AML-193 (cell line): ENCODE data around the gene MYH14.
"Not testable (repeated sequence)": the region's sequence is repeated elsewhere in the genome, so short reads cannot be mapped to it uniquely, and the experiment has no call there.

Experiments used
- DNase-seq, 2 experiments: peaks; one replicate each; lab custom pipeline; 2025; lab: John Stamatoyannopoulos, UW

MYH14 gene

DNA sequence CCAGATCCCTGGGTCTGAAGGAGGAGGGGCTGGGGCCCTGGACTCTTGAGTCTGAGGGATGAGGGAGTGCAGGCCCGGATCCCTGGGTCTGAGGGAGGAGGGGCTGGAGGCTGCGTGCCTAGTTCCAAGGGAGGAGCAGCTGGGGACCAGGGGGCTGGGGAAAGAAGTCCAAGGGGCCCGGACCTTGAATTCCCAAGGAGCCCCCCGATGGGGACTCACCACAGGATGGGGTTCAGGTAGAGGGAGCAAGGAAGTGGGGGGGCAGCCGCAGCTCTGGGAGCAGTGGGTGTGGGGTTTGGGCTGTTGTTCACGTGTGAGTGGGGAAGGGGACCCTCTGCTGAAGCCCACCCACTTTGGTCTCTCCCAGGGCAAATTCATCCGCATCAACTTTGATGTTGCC is 23.1 kb downstream of the MYH14 start:
- no peak for DNase-seq

GRCh38 chr19:50228153-50228552 is 24.7 kb downstream of the MYH14 start:
- DNase-seq = not testable (repeated sequence)

DNA sequence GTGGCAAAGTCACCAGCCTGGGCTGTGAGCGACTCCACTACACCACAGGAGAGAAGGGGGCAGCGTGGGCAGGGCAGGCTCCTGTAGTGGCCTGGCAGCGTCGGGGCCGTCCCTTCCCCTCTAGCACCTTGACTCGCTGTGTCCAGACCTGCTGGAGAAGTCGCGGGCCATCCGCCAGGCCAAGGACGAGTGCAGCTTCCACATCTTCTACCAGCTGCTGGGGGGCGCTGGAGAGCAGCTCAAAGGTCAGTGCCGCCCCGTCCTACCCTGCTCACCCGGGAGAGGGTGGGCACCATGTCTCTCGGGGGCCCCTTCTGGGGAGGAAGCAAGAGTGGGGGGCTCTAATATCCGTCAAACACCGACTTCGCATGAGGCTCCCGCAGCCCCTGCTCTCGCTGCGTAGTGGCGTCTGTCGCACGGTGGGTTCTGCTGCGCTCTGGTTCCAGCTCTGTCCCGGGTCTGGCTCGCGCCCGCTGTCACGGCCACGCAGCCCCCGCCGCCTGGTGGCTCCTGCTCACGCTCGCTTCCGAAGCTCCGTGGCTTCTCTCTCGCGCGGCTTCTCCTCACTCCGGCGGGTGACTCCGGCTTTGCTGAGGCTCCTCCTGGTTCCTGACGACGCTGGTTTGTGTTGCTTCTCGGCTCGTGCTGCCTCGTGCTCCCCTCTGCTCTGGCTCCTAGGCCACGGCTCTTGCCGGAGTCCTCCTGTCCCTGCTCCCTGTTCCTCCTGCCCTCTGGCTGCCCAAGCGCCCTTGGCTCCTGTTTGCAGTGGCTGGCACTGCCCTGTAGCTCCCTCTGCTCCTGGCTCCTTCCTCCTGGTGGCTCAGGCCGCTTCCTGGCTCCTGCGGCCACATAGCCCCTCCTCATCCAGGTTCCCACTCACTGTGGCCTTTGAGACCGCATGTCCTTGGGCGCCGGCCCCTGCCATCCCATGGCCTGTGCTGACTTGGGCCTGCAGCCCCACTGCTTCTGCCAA is 27.2 kb downstream of the MYH14 start:
- no peak for DNase-seq

DNA sequence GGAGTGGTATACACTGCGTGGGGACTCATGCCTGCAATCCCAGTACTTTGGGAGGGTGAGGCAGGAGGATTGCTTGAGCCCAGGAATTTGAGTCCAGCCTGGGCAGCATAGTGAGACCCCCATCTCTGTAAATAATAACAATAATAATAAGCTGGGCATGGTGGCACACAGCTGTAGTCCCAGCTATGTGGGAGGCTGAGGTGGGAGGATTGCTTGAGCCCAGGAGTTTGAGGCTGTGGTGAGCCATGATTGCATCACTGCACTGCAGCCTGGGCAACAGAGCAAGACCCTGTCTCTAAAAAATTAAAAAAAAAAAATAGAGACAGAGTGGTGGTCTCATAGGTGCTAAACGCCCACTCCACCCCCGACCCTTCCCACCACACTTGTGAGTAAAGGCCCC is 28.0 kb downstream of the MYH14 start:
- not testable (repeated sequence) for DNase-seq

GRCh38 chr19:50231821-50232220 is 28.4 kb downstream of the MYH14 start:
- DNase-seq = no peak

DNA sequence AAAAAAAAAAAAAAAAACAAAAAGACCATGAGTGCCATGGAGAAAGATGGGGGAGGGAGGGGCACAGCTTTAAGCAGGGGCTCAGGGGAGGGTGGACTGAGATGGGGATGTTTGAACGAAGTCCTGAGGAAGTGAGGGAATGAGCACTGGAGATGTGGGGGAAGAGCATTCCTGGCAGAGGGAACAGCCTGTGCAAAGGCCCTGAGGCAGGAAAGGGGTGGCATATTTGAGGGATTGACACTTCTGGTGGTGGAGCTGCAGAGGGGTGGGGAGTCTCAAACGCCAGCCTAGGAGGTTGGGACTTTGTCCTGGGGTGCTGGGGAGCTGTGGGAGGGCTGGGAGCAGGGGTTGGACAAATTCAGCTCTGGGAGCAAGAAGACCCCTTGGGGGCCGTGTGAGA is 29.2 kb downstream of the MYH14 start:
- no peak for DNase-seq

GRCh38 chr19:50233308-50233910 is 30.0 kb downstream of the MYH14 start:
- DNase-seq = no peak

DNA sequence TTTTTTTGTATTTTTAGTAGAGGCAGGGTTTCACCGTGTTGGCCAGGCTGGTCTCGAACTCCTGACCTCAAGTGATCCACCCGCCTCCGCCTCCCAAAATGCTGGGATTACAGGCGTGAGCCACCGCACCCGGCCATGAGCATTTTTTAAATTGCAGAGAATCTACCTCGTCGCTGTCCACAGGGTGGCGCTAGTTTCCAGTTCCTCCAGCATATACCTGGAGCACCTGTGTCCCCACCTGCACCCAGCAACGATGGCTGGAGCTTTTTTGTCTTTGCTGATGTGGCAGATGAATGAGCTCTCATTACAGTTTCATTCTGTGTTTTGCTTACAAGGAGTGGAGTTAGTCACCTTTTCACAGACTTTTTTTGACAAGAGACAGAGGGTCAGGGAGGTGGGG is 34.1 kb downstream of the MYH14 start:
- DNase-seq = not testable (repeated sequence)

GRCh38 chr19:50238043-50238442 is 34.6 kb downstream of the MYH14 start:
- no peak for DNase-seq

DNA sequence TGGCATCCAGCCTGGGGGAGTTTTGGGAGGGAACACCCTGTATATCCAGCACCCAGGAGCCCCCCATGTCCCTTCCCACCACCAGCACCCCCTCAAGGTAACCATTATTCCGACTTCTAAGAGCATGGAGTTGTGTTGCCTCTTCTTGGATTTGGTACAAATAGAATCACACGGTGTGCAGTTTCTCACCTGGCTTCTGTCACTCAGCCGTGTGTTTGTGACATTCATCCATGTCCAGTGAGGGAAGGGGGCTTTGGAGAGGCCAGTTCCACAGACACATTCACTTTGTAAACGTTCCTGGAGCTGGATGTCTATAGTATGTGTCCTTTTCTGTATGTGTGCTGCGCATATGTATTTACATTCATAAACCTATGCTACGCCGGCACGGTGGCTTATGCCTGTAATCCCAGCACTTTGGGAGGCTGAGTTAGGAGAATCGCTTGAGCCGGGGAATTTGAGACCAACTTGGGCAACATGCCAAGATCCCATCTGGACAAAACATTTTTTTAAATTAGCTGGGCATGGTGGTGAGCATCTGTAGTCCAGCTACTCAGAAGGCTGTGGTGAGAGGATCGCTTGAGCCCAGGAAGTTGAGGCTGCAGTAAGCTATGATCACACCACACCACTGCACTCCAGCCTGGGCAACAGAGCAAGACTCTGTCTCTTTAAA is 36.6 kb downstream of the MYH14 start:
- DNase-seq = no peak

GRCh38 chr19:50242581-50242980 is 39.2 kb downstream of the MYH14 start:
- DNase-seq = no peak

GRCh38 chr19:50244695-50245094 is 41.3 kb downstream of the MYH14 start:
- no peak for DNase-seq

DNA sequence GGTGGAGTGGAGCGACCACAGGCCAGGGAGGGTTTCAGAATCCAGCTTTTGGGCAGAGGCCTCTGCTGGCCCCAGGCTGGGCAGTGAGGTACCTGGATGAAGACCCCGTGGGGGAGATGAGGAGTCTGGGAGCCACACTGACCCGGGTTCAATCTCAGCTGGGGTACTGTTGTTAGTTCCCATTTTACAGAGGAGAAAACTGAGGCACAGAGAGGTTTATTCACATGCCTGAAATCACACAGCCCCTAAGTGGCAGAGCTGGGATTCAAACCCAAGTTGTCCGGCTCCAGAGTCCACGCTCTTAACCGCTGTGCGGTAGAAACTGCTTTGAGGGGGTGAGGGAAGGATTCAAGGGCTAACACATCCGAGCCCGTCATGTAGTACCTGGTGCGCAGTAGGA is 45.0 kb downstream of the MYH14 start:
- DNase-seq = no peak

DNA sequence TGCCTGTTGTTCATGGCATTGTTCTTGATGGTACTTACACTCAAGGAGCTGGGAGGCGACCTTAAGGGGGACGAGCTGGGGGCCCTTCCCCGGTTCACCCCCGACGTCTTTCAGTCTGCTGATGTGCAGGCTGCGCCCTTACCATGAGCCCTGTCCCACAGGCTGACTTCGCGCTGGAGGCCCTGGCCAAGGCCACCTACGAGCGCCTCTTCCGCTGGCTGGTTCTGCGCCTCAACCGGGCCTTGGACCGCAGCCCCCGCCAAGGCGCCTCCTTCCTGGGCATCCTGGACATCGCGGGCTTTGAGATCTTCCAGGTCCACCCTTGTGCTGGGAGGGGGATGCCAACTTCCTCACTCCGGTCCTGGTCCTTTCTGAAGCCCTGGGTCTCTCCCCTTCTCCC is 45.4 kb downstream of the MYH14 start:
- DNase-seq = no peak

DNA sequence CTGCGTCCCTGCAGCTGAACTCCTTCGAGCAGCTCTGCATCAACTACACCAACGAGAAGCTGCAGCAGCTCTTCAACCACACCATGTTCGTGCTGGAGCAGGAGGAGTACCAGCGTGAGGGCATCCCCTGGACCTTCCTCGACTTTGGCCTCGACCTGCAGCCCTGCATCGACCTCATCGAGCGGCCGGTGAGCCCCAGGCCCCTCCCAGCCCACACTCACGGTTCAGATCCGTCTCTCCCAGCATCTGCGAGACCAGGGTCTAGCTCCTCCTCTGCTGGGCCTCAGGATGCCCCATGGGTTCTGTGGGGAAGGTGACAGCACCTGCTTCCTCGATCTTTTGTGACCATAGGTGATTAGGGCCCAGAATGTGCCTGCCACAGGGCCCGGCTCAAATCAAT is 46.2 kb downstream of the MYH14 start:
- no peak for DNase-seq

DNA sequence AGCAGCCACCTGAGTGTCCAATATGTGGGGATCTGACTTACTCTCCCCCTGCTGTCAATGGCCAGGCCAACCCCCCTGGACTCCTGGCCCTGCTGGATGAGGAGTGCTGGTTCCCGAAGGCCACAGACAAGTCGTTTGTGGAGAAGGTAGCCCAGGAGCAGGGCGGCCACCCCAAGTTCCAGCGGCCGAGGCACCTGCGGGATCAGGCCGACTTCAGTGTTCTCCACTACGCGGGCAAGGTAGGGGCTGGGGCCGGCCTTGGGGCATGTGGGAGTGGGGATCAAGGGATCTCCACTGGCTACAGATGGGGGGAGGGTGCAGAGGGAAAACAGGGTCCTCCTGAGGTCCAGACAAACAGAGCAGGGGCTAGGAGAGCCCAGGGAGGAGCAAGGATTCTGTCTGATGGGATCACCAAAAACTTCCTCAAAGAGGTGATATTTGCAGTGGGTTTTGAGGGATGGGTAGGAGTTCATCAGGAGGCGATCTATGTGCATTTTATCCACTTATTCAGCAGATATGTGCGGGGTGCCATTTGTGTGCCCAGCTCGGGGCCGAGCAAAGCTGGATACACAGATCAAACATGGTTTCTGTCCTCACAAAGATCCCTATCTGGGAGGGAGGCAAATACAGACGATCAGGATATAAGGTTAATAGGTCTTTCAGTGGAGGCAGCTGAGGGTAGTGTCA is 47.2 kb downstream of the MYH14 start:
- no peak for DNase-seq

DNA sequence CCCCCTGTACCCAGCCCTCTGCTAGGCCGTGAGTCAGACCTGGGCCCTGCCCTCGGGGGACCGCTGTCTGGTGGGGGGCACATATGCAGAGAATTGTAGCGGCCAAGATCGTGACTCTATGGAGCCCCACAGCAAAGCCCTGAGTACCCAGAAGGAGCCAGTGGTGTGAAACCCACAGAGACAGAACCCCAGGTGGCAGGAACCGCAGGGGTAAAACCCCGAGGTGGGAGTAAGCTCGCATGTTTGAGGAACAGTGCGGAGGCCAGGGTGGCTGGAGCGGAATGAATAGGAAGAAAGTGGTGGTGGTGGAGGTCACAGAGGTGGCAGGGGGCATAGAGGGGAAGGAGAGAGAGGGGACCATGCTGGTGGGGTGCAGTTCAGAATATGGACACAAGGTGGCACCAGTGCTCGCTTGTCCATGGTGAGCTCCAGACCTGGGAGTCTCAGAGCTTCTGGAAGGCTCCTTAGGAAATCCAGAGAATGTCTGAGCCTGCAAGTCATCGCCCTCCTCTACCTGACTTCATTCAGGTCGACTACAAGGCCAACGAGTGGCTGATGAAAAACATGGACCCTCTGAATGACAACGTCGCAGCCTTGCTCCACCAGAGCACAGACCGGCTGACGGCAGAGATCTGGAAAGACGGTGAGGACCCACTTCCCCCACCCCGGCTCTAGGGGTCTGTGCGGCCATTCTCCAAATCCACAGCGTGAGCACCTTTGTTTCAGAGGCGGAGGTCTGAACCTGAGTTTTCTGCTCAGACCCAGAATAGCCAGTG is 48.9 kb downstream of the MYH14 start:
- no peak for DNase-seq

GRCh38 chr19:50252887-50253268 is 49.5 kb downstream of the MYH14 start:
- no peak for DNase-seq

GRCh38 chr19:50255115-50255514 is 51.7 kb downstream of the MYH14 start:
- no peak for DNase-seq

GRCh38 chr19:50257141-50257540 is 53.7 kb downstream of the MYH14 start:
- no peak for DNase-seq

DNA sequence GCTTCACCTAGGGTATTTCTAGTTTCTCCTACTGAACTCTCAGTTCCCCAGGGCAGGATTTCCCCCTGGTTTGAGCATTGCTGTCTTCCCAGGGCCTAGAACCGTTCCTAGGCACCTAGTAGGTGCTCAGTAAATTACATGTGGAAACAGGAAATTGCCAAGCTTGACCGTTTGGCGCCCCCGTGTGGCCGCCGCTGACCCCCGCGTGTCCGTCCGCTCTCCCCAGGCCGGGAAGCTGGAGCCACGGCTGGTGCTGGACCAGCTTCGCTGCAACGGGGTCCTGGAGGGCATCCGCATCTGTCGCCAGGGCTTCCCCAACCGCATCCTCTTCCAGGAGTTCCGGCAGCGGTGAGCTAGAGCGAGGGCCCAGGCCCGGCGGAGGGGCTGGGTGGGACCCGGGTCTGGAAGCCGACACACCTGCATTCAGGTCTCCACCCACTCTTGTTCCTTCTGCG is 55.5 kb downstream of the MYH14 start:
- DNase-seq = no peak
